Keratinocyte (primary cell): ENCODE results near the gene RPS6KL1. TPM values are rescaled to one million over a fixed set of nuclear protein-coding genes. Genes with fewer than 3 reads are reported as not detected.

Source experiments
- DNase-seq: peaks from one replicate; pipeline ENCODE4 v3.0.0-alpha.2; 2011; ENCODE audit warnings: low read depth, missing footprints, low spot score
- FAIRE-seq: peaks from 2 replicates; lab custom pipeline; 2011; peaks lifted over from hg19 to GRCh38; lab: Jason Lieb, UNC
- H2AFZ ChIP-seq: 2 replicates; pipeline ENCODE4 v1.6.0; 2012; ENCODE audit warnings: low read length, control low read depth, inconsistent platforms; ENCODE audit not compliant: control insufficient read depth
- H3K27ac ChIP-seq: 2 replicates; pipeline ENCODE4 v1.5.1; 2011; ENCODE audit warnings: low read length; ENCODE audit not compliant: control insufficient read depth, insufficient read depth
- H3K27me3 ChIP-seq: 3 replicates; pipeline ENCODE4 v1.6.0; 2011; ENCODE audit warnings: low read length; ENCODE audit not compliant: control insufficient read depth, insufficient read depth; ENCODE audit errors: extremely low read depth
- H3K36me3 ChIP-seq, 2 experiments: 2 replicates in 1 of 2; 3 replicates in 1 of 2; pipeline ENCODE4 v1.5.1; 2011; ENCODE audit warnings: low read length in 2 of 2, mild to moderate bottlenecking in 1 of 2; ENCODE audit not compliant: control insufficient read depth in 2 of 2, insufficient read depth in 2 of 2; ENCODE audit errors: extremely low read depth in 1 of 2
- H3K4me1 ChIP-seq: 3 replicates; pipeline ENCODE4 v1.5.1; 2011; ENCODE audit warnings: low read length; ENCODE audit not compliant: control insufficient read depth, insufficient read depth; ENCODE audit errors: extremely low read depth
- H3K4me2 ChIP-seq: 3 replicates; pipeline ENCODE4 v1.6.0; 2011; ENCODE audit warnings: low read depth, low read length; ENCODE audit not compliant: control insufficient read depth, insufficient read depth; ENCODE audit errors: extremely low read depth
- H3K4me3 ChIP-seq, 3 experiments: fragments of 200-600 bp in 1 of 3; sonication (generic) in 1 of 3; 2 replicates in 2 of 3; 3 replicates in 1 of 3; pipeline ENCODE4 v1.5.1; 2011 to 2016; ENCODE audit warnings: low read length in 3 of 3, mild to moderate bottlenecking in 3 of 3, control low read depth in 2 of 3, inconsistent platforms in 1 of 3, low read depth in 1 of 3, mixed read lengths in 1 of 3, mixed run types in 1 of 3, moderate library complexity in 1 of 3; ENCODE audit not compliant: control insufficient read depth in 2 of 3, insufficient read depth in 2 of 3; ENCODE audit errors: extremely low read depth in 1 of 3
- H3K79me2 ChIP-seq: 2 replicates; pipeline ENCODE4 v1.6.0; 2012; ENCODE audit warnings: low read length; ENCODE audit not compliant: control insufficient read depth, insufficient read depth
- H3K9ac ChIP-seq: 3 replicates; pipeline ENCODE4 v1.6.0; 2011; ENCODE audit warnings: low read length; ENCODE audit not compliant: control insufficient read depth, insufficient read depth; ENCODE audit errors: extremely low read depth
- H3K9me1 ChIP-seq: 3 replicates; pipeline ENCODE4 v1.6.0; 2011; ENCODE audit warnings: low read length; ENCODE audit not compliant: control insufficient read depth, insufficient read depth; ENCODE audit errors: extremely low read depth
- H3K9me3 ChIP-seq: 2 replicates; pipeline ENCODE4 v1.5.1; 2012; ENCODE audit warnings: low read depth, low read length; ENCODE audit not compliant: control insufficient read depth
- H4K20me1 ChIP-seq: 3 replicates; pipeline ENCODE4 v1.6.0; 2011; ENCODE audit warnings: low read length; ENCODE audit not compliant: control insufficient read depth, insufficient read depth; ENCODE audit errors: extremely low read depth
- EZH2 ChIP-seq: IDR thresholded peaks from one replicate; pipeline ENCODE4 v1.6.1; 2012; ENCODE audit warnings: inconsistent platforms, mild to moderate bottlenecking, low read length, moderate library complexity
- dilution Hi-C: fragments of 300-500 bp; cut with MboI; formaldehyde crosslinking; loops from one replicate; pipeline ENCODE4 v1.7.0; 2020; ENCODE audit warnings: low sequenced_read_pairs; ENCODE audit not compliant: extremely low pct_ligation_motif_present
- polyA plus RNA-seq, 5 experiments: library from polyadenylated mRNA; depleted of rRNA in 3 of 5; stranded (reverse) in 3 of 5; stranded (forward) in 1 of 5; unstranded in 1 of 5; fragments of >200 nt; gene quantifications; 1 replicate in 1 of 5; 2 replicates in 3 of 5; 3 replicates in 1 of 5; pipeline versions ENCODE4 v1.2.1 to v1.2.3, GENCODE V29; 2011 to 2012; ENCODE audit warnings: missing spikeins in 2 of 5, low read depth in 1 of 5, low replicate concordance in 1 of 5
- TF ChIP-seq, protein P1 (sequence below), 3 experiments: IDR thresholded peaks in 1 of 3; conservative IDR thresholded peaks in 1 of 3; optimal IDR thresholded peaks in 1 of 3; 2 replicates in 2 of 3; 3 replicates in 1 of 3; pipeline versions ENCODE3 to v1.5.1; 2011; ENCODE audit warnings: low read length in 3 of 3, mild to moderate bottlenecking in 3 of 3, moderate library complexity in 2 of 3, control low read depth in 1 of 3, inconsistent platforms in 1 of 3; ENCODE audit not compliant: insufficient read depth in 2 of 3; ENCODE audit errors: extremely low read depth in 1 of 3

Gene RPS6KL1
- polyA plus RNA-seq, 1 donor (not counting 4 experiments of a cell fraction or from before 2014, with no cell fraction given) = 0.69 TPM

GRCh38 chr14:74949191-74949601, 26.1 kb upstream of the RPS6KL1 start:
- no peak overlapping the region for H2AFZ ChIP-seq
- no peak overlapping the region for H3K27ac ChIP-seq
- peaks cover 16% of the 10 kb centered on the region for H3K79me2 ChIP-seq
- no peak overlapping the region for H3K4me3 ChIP-seq
- H3K27me3 ChIP-seq = no peaks in the 10 kb centered on the region
- H3K36me3 ChIP-seq = peaks cover 19 to 39% of the 10 kb centered on the region in 2 experiments
- H3K4me2 ChIP-seq = no peak overlapping the region
- FAIRE-seq (no peak), DNase-seq (no peak)
- TF ChIP-seq EZH2 = no peak
- TF ChIP-seq, protein P1, sequence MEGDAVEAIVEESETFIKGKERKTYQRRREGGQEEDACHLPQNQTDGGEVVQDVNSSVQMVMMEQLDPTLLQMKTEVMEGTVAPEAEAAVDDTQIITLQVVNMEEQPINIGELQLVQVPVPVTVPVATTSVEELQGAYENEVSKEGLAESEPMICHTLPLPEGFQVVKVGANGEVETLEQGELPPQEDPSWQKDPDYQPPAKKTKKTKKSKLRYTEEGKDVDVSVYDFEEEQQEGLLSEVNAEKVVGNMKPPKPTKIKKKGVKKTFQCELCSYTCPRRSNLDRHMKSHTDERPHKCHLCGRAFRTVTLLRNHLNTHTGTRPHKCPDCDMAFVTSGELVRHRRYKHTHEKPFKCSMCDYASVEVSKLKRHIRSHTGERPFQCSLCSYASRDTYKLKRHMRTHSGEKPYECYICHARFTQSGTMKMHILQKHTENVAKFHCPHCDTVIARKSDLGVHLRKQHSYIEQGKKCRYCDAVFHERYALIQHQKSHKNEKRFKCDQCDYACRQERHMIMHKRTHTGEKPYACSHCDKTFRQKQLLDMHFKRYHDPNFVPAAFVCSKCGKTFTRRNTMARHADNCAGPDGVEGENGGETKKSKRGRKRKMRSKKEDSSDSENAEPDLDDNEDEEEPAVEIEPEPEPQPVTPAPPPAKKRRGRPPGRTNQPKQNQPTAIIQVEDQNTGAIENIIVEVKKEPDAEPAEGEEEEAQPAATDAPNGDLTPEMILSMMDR (optimal IDR thresholded peaks at IDR 0.05 in 1 of 3, IDR thresholded peaks at IDR 0.05 in 1 of 3, conservative IDR thresholded peaks at IDR 0.05 in 1 of 3; ENCODE audit: extremely low read depth in 1 of 3, insufficient read depth in 2 of 3, low read length in 3 of 3) = no peak
- H3K9ac ChIP-seq = no peak overlapping the region
- dilution Hi-C loops = no loop called here
- peaks cover 47% of the 10 kb centered on the region for H3K4me1 ChIP-seq
- no peaks in the 10 kb centered on the region for H3K9me3 ChIP-seq
- peaks cover 2% of the 10 kb centered on the region for H4K20me1 ChIP-seq
- H3K9me1 ChIP-seq = no peaks in the 10 kb centered on the region

DNA sequence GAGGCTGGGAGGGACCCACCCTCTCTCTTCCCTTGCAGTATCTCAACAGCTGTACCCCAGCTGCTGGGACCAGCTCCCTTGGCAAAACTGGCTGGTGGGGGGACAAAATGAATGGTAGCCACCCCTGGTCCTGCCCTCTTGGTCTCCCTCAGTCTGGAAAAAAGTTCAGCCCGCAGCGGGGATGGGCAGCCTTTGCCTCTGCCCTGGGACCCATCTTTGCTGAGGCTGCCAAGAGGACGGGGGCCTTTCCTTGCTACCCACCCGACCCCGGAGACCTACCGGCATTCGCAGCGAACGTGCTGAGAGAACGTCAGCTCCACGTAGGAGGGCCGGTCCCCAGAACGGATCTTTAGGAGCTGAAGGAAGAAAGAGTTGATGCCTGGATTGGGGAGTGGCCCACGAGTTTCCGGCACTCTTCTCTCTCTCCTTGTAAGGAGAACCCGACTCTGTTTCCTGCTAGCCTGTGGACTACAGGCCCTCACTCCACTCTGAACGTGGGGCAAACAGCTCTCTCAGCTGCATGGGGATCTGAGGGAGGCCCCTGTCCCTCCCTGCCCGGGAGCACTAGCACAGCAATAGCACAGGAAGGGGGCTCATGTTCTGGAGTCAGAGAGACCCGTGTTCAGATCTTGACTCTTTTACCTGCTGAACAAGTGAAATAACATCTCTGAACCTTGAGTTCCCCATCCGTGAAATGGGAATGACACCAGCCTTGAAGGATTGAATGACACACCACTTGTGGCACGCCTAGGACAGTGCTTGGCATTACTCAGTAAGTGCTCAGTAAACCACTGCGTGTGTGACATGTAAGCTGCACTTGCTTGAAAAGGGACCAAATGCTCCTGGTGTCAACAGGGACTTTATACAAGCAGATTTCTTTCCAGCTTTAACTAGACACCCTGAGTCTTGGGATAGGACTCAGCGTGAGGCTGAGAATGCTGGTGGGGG, 25.4 kb upstream of the RPS6KL1 start:
- peaks cover 19 to 42% of the 10 kb centered on the region in 2 experiments for H3K36me3 ChIP-seq
- dilution Hi-C loops = no loop called here
- H2AFZ ChIP-seq = peak overlapping the region; percentile 41
- DNase-seq (no peak), FAIRE-seq (peak; percentile 88)
- H3K4me1 ChIP-seq = peaks cover 40% of the 10 kb centered on the region
- no peaks in the 10 kb centered on the region for H3K9me3 ChIP-seq
- no peaks in the 10 kb centered on the region for H3K27me3 ChIP-seq
- peaks cover 2% of the 10 kb centered on the region for H4K20me1 ChIP-seq
- peak overlapping the region; percentile 52 for H3K4me2 ChIP-seq
- no peak overlapping the region for H3K9ac ChIP-seq
- H3K9me1 ChIP-seq = no peaks in the 10 kb centered on the region
- H3K79me2 ChIP-seq = peaks cover 9% of the 10 kb centered on the region
- no peak for TF ChIP-seq EZH2
- TF ChIP-seq, protein P1 (optimal IDR thresholded peaks at IDR 0.05 in 1 of 3, IDR thresholded peaks at IDR 0.05 in 1 of 3, conservative IDR thresholded peaks at IDR 0.05 in 1 of 3; ENCODE audit: extremely low read depth in 1 of 3, insufficient read depth in 2 of 3, low read length in 3 of 3) = no peak
- H3K4me3 ChIP-seq = no peak overlapping the region
- H3K27ac ChIP-seq = peak overlapping the region; percentile 34
